ENCODE measurements around the gene C10orf90. TPM values are rescaled to one million over a fixed set of nuclear protein-coding genes. Genes with fewer than 3 reads are reported as not detected.

The C10orf90 gene
- total and polyA plus RNA-seq, 2 donors (not counting 3 experiments of a cell fraction or from before 2014, with no cell fraction given), result not detected

GRCh38 chr10:126549344-126549743 is 121.1 kb downstream of the C10orf90 start:
- ChIA-PET CTCF (no interaction called here), POLR2A (no interaction called here)
- DNase-seq (ENCODE audit: low read depth, low spot score) (no peak), FAIRE-seq (no peak)
- Histone ChIP-seq H4K20me1 (replicated peaks; ENCODE audit: control insufficient read depth, extremely low read depth, insufficient read depth, low read length) (no peaks in the 10 kb centered on the region), H3K4me1 (ENCODE audit: control insufficient read depth, extremely low read depth, insufficient read depth, low read length) (no peaks in the 10 kb centered on the region), H3K4me3 (replicated peaks in 1 of 3; ENCODE audit: insufficient read depth in 1 of 3, low read depth in 1 of 3, low read length in 3 of 3) (no peak overlapping the region), H3K27ac (ENCODE audit: insufficient read depth, low read depth, low read length) (no peak overlapping the region), H3K4me2 (ENCODE audit: insufficient read depth, low read length) (no peak overlapping the region), H3K36me3 (ENCODE audit: control insufficient read depth in 2 of 2, extremely low read depth in 1 of 2, insufficient read depth in 2 of 2, low read length in 2 of 2) (no peaks in the 10 kb centered on the region), H3K9ac (replicated peaks; ENCODE audit: extremely low read depth, insufficient read depth, low read length) (no peak overlapping the region), H3K79me2 (ENCODE audit: control insufficient read depth, insufficient read depth, low read length) (no peaks in the 10 kb centered on the region), H3K9me3 (replicated peaks; ENCODE audit: control insufficient read depth, insufficient read depth, low read length) (no peaks in the 10 kb centered on the region), H2AFZ (ENCODE audit: low read depth, low read length) (no peak overlapping the region), H3K9me1 (replicated peaks; ENCODE audit: control insufficient read depth, extremely low read depth, insufficient read depth, low read length) (no peaks in the 10 kb centered on the region), H3K27me3 (ENCODE audit: control insufficient read depth in 2 of 2, insufficient read depth in 2 of 2, low read length in 2 of 2) (no peaks in the 10 kb centered on the region)
- no TSS peak for BruUV-seq (replicated peaks)
- TF ChIP-seq, protein P1, sequence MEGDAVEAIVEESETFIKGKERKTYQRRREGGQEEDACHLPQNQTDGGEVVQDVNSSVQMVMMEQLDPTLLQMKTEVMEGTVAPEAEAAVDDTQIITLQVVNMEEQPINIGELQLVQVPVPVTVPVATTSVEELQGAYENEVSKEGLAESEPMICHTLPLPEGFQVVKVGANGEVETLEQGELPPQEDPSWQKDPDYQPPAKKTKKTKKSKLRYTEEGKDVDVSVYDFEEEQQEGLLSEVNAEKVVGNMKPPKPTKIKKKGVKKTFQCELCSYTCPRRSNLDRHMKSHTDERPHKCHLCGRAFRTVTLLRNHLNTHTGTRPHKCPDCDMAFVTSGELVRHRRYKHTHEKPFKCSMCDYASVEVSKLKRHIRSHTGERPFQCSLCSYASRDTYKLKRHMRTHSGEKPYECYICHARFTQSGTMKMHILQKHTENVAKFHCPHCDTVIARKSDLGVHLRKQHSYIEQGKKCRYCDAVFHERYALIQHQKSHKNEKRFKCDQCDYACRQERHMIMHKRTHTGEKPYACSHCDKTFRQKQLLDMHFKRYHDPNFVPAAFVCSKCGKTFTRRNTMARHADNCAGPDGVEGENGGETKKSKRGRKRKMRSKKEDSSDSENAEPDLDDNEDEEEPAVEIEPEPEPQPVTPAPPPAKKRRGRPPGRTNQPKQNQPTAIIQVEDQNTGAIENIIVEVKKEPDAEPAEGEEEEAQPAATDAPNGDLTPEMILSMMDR (IDR thresholded peaks at IDR 0.05; ENCODE audit: extremely low read depth in 1 of 2, insufficient read depth in 1 of 2, low read depth in 1 of 2, low read length in 2 of 2), result no peak
- no peak for TF ChIP-seq GATA2 (IDR thresholded peaks at IDR 0.05; ENCODE audit: insufficient read depth, insufficient read length, low read depth, low read length)
- TF ChIP-seq, protein P2, sequence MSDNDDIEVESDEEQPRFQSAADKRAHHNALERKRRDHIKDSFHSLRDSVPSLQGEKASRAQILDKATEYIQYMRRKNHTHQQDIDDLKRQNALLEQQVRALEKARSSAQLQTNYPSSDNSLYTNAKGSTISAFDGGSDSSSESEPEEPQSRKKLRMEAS (IDR thresholded peaks at IDR 0.05; ENCODE audit: insufficient read depth, insufficient read length), result no peak
- no peak for TF ChIP-seq JUN (IDR thresholded peaks at IDR 0.05; ENCODE audit: borderline replicate concordance, insufficient read depth, insufficient read length, low read depth)
- TF ChIP-seq EZH2 (IDR thresholded peaks at IDR 0.05; ENCODE audit: borderline replicate concordance, low read depth, low read length, severe bottlenecking), result no peak
- dilution Hi-C loops (cut with MboI; ENCODE audit: extremely low pct_ligation_motif_present, low sequenced_read_pairs), result no loop called here
- intact Hi-C loops (cut with micrococcal nuclease), result no loop called here

DNA sequence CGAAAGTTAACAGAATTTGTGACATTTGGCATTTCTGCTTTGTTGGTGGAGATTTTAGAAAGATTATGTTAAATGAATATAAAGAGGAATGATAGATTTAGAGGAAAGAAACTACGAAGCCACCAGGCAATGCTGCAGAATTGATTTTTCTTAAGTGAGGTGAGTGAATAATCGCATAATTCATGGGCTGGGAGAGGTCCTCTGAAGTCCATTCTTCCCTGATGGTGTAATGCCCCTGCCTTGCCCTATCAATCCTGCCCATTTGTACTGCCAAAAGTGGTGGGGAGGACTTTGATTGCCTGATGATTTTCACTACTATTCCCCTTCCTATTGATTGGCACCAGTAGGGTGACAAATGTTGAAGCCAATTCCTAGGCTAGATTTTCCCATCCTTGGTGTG is 125.9 kb downstream of the C10orf90 start:
- H3K9ac ChIP-seq (replicated peaks; ENCODE audit: extremely low read depth, insufficient read depth, low read length), result no peak overlapping the region
- ChIA-PET POLR2A (no interaction called here), CTCF (no interaction called here)
- intact Hi-C loops (cut with micrococcal nuclease) (no loop called here), dilution Hi-C loops (cut with MboI; ENCODE audit: extremely low pct_ligation_motif_present, low sequenced_read_pairs) (no loop called here)
- TF ChIP-seq GATA2 (IDR thresholded peaks at IDR 0.05; ENCODE audit: insufficient read depth, insufficient read length, low read depth, low read length) (no peak), POLR2AphosphoS5 (IDR thresholded peaks at IDR 0.05; ENCODE audit: insufficient read depth, low read depth, low read length) (no peak), JUN (IDR thresholded peaks at IDR 0.05; ENCODE audit: borderline replicate concordance, insufficient read depth, insufficient read length, low read depth) (no peak), POLR2A (IDR thresholded peaks at IDR 0.05; ENCODE audit: low read depth, low read length) (no peak), EZH2 (IDR thresholded peaks at IDR 0.05; ENCODE audit: borderline replicate concordance, low read depth, low read length, severe bottlenecking) (no peak), FOS (IDR thresholded peaks at IDR 0.05; ENCODE audit: borderline replicate concordance, insufficient read depth, low read length) (no peak), MYC (IDR thresholded peaks at IDR 0.05; ENCODE audit: low read depth, low read length) (no peak)
- TF ChIP-seq, protein P2 (IDR thresholded peaks at IDR 0.05; ENCODE audit: insufficient read depth, insufficient read length), result no peak
- TF ChIP-seq, protein P1 (IDR thresholded peaks at IDR 0.05; ENCODE audit: extremely low read depth in 1 of 2, insufficient read depth in 1 of 2, low read depth in 1 of 2, low read length in 2 of 2), result no peak
- no peak overlapping the region for H3K4me3 ChIP-seq (replicated peaks in 1 of 3; ENCODE audit: insufficient read depth in 1 of 3, low read depth in 1 of 3, low read length in 3 of 3)
- no peak overlapping the region for H3K4me2 ChIP-seq (ENCODE audit: insufficient read depth, low read length)
- H4K20me1 ChIP-seq (replicated peaks; ENCODE audit: control insufficient read depth, extremely low read depth, insufficient read depth, low read length), result no peaks in the 10 kb centered on the region
- no peak overlapping the region for H3K27ac ChIP-seq (ENCODE audit: insufficient read depth, low read depth, low read length)
- H3K79me2 ChIP-seq (ENCODE audit: control insufficient read depth, insufficient read depth, low read length), result no peaks in the 10 kb centered on the region
- FAIRE-seq (no peak), DNase-seq (ENCODE audit: low read depth, low spot score) (no peak)
- H3K27me3 ChIP-seq (ENCODE audit: control insufficient read depth in 2 of 2, insufficient read depth in 2 of 2, low read length in 2 of 2), result no peaks in the 10 kb centered on the region
- no TSS peak for BruUV-seq (replicated peaks)
- no peaks in the 10 kb centered on the region for H3K36me3 ChIP-seq (ENCODE audit: control insufficient read depth in 2 of 2, extremely low read depth in 1 of 2, insufficient read depth in 2 of 2, low read length in 2 of 2)
- H3K9me1 ChIP-seq (replicated peaks; ENCODE audit: control insufficient read depth, extremely low read depth, insufficient read depth, low read length), result no peaks in the 10 kb centered on the region
- H2AFZ ChIP-seq (ENCODE audit: low read depth, low read length), result no peak overlapping the region
- no peaks in the 10 kb centered on the region for H3K9me3 ChIP-seq (replicated peaks; ENCODE audit: control insufficient read depth, insufficient read depth, low read length)
- H3K4me1 ChIP-seq (ENCODE audit: control insufficient read depth, extremely low read depth, insufficient read depth, low read length), result no peaks in the 10 kb centered on the region
